Nucleus accumbens (tissue), 56 donors: Measurements from ENCODE around the gene WBP11.

Source experiments
- DNase-seq, 56 donors: peaks; one replicate each; lab custom pipeline; 2025; lab: John Stamatoyannopoulos, UW

WBP11 gene

DNA sequence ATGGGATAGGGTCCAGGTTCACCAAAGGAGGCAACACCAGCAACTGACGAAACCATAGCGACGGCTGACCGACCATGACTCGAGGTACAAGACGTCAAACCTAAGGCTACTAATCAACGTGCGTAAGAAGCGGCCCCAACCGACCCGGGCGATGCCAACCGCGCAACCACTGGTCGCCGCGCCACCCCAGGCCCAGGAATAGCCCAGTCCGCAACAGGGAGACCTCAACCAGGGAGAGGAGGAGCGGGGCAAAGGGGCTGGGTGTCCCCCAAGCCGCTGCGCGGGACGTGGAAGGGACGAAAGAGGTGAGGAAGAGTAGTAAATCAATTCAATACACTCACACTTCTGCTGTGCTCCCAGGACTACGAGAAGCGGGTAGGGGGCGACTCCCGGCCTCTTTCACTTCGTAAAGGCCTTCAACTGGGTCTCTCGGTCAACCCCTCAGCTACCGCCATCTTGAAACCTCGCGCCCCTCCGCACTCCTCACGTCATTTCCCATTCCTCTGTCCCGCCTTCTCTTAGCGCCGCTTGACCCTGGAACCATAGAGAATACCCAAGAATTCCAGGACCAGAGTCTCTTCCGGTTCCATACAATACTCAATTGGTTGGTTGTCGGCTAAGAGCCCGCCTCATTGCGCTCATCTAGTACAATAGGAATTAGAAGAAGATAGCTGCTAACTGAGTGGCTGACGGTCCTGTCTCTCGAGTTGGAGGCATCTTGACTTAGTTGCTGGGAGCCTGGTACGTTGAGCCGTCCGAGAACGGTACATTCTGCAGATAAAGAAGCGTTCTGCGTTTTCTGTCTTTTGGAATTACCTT lies at the start of gene WBP11, which contains the start of gene C12orf60:
TSS of gene WBP11 (minus strand) at position 468 of the 819 bp plus-strand sequence. CDS start 2,095 bp downstream, outside the sequence.
TSS of gene C12orf60 (plus strand) at position 660 of the 819 bp plus-strand sequence. CDS start 19,266 bp downstream, outside the sequence.
- peak; percentile 43 to 99 (median 93) for DNase-seq

DNA sequence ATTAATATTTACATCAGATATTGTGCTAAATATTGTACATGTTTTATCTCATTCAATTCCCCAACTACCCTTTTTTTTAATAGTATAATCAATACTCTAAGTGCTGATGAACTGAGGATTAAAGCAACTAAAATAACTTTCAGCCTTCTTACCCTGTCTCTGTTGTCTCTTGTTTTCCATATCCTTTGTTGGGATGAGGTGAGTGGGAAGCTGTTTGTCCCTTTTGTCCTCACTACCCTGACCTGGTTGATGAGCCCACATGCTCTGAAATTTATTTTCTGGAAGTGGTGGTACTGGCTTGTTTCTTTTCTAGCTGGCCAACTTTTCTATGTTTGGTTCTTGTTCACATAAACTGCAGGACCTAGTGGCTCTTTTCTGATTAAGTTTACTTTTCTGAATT lies 49.6 kb upstream of the WBP11 start:
- DNase-seq = no peak

DNA sequence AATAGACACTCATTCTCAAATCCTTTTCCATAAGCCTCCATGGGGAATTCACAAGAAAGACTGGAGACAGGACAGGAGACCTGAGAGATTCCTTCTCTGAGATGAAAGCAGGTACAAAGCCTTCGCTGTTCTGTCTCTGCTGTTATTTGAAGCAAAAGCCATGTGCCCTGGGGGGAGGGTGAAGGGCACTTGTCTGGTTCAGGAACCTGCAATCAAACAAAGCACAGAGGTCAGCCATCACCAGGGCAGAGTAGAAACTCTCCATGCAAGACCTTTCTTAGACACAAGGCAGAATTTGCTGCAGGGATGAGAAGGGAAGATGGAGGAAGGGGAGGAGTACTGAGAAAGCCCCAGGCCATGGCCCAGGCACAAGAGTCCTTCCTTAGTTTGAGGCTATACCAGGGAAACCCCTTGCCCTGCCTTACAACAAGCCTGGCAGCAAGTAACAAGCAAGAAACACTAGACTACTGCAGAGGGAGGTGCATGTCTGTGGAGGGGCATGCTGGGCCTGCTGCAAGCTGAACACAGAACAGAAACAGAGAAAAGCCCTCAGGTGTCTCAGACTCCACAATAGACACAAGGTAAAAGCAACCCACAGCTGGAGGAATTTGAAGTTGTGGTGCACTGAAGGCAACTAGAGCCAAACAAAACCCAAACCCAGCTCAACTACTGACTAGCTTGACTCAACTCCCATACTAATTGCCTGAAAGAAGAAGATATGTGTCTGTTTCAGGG lies 47.8 kb upstream of the WBP11 start:
- no peak for DNase-seq

DNA sequence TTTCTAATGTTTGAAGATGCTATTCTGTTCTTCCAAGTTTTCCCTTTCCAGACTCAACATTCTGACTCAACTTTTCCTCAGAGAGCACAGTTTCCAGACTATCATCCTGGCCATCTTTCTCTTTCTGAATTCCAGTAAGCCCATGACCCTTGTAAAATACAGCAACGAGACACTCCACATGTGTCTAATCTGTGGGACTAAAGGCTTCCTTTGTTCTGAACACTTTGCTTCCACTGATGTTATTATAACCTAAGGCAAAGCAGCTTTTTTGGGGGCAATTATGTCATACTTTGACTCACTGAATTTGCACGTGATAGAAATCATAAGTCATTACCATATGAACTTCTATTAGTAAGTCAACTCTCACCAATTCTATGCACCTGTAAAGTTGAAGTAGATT lies 46.4 kb upstream of the WBP11 start:
- peak in 2 of 56 donors; percentile 8 to 9 for DNase-seq

DNA sequence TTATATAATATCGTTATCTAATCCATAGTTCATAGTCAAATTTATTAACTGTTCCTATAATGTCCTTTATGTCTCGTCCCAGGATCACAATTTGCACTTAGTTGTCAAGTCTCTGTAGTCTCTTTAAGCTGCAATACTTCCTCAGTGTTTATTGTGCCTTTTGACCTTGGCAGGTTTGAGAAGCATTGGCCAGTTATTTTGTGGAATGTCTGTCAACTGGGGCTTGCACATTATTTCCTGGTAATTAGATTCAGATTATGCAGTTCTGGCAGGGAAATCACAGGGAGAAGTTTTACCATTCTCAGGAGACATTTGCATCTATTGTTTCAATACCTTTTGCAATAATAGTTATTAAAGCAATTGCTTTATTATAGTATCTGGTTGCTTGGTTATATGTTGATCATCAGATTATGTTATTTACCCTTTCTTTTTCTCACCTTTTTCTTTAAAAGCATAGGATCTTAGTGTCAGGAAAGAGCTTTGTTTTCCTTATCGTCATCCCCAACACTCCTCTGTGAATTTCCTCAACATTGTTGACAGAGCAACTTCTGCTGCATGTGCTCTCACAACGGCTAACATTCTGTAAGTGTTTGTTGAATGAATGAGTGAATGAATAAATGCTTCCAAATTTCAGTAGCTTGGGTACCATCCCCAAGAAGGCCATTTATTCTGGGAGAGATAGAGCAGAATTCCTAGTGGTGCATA lies 43.8 kb upstream of the WBP11 start:
- no peak for DNase-seq

DNA sequence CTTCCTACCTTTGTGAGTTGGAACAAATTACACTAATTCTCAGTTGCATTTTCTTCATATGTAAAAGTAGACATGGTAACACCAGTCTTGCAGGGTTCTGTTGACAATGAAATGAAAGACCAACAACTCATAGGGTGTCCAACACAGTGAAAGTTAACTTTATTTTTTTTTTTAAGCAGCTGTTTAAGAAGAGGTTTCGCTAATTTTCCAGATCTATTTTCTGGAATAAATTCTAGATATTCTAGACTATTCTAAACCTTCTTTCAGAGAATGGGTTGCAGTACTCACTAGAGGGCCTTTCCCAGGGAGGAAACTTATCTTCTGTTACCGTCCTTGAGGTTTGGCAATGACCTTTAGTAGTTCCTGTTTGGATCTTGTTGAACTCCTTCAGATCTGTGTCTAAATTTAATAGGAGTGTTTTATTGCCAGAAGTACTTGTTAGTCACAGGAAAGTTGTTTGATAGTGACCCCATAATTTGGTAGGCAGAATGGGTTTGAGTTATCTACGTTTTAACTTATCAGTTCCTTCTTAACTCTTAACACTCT lies 42.8 kb upstream of the WBP11 start:
- no peak for DNase-seq

DNA sequence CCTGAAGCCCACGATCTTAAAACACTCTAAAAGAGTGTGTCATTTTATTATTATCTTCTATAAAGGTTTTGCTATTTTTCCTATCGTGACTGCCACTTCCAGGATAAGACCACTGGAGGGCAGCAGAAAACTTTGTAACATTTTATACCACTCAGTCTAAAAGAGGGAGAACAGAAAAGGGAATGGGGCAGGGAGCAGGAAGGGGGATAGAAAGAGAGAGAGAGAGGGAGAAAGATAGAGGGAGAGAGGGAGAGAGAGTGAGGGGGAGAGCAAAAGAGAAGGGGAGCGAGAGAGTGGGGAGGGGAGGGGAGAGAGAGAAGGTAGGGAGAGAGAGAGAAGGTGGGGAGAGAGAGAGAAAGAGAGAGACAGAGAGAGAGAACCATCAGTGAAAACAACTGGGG lies 42.1 kb upstream of the WBP11 start:
- DNase-seq = peak in 18 of 56 donors; percentile 3 to 73 (median 12)

DNA sequence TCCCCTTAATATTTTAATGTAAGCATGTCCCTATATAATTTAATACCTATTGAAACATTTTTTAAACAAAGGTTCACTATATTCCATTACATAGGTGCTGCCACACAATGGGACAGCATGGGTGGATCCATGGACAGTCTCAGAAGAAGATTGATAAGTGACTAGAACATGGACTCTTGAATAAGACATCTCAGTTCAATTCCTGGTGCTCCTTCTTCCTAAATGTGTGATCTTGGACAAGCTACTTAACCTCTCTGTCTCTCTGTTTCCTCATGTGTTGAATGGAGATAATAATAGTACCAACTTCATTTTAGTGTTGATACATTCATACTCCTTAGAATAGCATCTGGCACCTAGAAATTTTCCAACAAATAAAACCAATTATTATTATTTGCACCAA lies 41.1 kb upstream of the WBP11 start:
- DNase-seq = no peak

DNA sequence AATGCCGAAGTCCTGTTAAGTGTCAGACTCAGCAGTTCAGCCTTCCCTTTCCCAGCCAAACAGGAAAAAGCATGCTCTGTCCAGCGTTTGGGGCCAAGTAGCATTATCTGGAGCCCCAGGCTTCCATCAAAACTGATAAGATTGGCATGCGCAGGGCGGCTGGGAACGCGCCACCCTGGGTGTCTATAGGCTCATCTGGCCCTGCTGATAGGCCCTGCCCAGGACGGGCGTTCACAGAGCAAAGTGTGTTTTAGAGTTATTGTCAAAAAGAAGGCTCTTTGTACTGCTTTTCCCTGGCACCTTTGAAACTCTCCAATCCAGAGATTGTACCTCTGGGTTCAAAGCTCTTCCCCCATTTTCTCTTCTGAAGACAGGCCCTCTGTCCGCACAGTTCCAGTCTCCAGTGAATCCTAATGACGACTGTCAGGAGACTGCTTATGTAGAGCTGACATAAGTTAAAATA lies 40.2 kb upstream of the WBP11 start, which contains the start of gene ART4:
TSS of gene ART4 (minus strand) at position 102 of the 463 bp plus-strand sequence. CDS start 413 bp downstream, outside the sequence.
- DNase-seq = no peak

DNA sequence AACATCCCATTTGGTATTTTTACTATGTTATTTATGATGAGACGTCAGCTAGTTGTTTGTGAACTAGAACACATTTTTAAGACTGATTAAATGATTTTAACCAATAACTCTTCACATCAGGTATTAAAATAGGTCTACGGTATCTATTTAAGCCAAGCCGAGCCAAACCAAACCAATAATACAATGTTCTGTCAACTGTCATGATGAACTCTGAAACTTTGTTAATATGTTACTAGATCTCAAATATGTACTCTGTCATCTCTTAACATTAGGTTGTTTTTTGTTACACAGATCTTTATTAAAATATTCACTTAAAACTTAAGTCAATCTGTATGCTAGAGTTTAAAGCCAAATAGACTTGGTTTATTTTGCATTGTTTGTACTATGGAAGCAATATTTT lies 39.0 kb upstream of the WBP11 start:
- no peak for DNase-seq

DNA sequence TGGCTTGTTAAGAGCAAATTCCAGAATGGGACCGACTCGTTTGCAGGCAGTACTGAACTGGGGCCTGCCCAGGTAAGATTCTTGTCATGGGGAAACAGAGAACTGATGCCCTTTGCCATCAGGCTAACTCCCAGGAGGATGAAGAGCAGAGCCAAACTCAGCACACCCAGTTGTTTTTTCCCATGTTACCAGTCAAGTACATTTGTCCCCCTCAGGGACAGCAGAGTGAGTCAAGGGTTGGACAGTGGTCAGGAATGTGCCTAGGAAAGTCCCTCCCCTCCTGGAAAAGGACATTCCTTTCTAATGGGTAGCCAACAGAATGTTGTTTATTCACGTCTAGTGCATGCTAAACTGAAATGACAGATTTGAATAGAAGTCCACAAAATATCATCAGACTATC lies 38.5 kb upstream of the WBP11 start:
- no peak for DNase-seq

DNA sequence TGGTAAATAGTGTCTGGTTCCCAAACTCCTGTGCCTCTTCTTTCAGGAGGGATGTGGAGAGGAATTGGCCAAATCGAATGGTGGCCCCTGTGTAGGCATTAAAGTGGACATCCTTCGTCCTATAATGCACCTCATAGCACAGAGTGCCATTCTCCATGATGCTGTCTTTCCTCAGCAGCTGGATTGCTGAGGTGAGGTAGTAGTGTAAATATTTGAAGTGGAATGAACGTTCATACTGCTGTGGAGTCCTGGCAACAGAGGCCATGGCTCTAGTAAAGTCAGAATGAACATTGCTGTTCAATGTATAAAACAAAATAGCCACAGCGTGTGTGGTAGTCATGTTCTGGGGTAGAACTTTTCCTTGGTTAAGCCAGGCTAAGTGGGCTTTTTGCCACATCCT lies 37.3 kb upstream of the WBP11 start:
- DNase-seq = no peak

DNA sequence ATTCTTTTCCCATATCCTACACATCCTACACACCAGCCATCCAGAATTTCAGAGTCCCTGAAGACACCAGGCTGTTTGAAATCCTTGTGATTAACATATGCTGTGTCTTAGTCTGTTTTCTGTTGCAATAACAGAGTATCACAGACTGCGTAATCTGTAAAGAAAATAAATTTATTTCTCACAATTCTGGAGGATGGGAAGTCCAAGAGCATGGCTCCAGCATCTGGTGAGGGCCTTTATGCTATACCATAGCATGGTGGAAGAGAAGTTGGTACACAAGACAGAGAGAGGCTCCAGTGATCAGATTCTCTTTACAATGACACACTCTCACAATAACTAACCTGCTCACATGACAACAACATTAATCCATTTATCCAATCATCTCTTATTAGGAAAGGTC lies 36.0 kb upstream of the WBP11 start:
- DNase-seq = no peak

DNA sequence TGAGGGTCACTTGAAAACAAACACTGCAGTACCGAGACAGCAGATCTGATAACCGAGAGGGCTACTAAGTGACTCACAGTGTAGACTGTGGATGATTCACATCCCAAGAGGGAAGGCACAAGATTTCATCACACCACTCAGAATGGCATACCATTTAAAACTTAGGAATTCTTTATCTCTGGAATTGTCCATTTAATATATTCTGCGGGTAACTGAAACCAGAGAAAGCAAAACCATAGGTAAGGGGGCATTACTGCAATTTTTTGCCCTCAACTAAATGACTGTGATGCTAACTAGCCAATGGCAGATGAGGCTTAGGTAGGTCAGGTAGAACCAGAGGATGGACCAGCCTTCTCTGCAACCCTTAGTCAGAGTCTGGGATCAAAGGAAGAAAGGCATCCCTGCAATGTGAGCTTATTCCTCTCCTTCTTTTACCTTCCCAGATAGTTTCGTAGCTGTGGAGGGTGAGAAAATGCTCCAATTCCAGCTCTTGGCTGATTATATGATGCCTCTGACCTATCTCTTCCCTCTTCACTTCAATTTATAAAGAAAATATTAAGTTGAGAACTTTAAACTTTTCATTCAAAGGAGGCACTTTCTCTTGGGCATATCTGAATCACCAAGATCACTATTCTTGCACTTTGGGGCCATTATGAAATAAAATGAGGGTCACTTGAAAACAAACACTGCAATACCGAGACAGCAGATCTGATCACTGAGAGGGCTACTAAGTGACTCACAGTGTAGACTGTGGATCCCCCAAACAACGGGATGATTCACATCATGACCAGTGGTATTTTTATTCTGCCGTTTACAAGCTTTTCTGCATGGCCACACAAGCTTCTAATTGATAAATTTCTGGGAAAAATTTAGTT lies 33.3 kb upstream of the WBP11 start:
- DNase-seq = no peak

DNA sequence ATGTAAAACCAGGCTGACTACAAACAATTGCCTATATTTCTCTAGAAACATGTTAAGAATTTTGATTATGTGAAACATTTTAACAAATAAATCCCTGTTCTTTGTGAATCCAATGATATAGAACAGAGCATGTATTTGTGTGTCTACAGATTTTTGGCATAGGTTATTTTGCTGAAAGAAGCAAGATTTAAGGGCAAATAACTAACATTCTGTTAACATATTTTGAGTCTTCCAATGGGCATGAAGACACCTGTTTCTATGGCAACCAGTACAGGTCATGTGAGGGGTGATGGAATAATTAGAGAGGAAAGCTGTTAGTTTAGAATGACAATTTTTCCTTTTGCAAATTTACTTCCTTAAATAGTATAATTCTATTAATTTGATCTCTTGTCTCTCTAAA lies 31.2 kb upstream of the WBP11 start:
- peak in 1 of 56 donors; percentile 7 for DNase-seq

DNA sequence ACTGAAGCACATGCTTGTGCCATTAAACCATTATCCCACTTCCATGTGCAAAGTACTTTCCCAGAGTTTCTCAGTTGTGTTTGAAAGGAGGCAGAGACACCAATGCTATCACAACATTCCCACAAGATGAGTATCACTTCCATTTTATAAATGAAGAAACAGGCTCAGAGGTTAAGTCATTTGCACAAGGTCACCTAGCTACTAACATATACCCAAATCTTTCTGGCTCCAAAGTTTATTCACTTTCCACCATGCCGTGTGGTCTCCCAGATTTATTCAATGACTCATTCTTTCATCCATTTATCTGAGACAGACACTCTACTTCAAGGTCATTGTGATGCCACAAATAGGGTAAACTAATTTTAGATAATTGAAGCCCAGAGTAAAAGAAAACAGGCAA lies 30.7 kb upstream of the WBP11 start:
- DNase-seq = no peak

DNA sequence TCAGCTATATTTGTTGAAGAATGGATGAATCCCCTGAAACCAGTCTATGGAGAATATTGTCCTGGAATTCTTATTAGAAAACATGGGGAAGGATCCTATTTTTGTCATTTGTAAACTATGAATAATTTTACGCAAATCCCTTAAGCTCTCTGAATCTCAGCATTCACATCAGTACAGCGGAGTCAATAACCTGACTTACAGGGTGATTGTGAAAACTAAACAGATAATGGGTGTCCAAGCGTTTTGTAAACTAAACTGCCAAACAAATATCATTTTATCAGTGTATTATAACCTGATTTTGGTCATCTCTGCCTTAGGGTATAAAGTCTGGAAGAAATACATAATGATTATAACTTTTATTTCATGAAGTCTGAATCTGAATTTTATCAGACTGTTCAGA lies 30.1 kb upstream of the WBP11 start:
- no peak for DNase-seq

DNA sequence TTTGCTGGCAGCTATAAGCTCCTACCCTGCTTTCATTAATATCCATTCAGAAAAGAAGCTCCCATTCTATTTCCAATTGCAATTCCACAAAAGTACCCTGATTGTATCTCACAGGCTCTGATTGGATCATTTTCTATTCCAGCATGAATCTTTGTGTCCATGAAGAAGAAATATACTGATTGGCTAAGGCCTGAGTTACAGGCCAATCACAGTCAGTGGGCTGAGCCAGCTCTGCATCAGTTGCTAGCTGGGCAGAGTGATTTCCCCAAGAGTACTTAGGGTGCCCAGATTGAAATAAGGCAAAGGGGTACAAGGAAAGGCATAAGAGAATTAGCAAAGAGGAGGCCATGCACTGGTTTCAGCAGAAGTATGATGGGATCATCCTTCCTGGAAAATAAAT lies 25.6 kb upstream of the WBP11 start:
- peak in 6 of 56 donors; percentile 1 to 6 (median 2) for DNase-seq

DNA sequence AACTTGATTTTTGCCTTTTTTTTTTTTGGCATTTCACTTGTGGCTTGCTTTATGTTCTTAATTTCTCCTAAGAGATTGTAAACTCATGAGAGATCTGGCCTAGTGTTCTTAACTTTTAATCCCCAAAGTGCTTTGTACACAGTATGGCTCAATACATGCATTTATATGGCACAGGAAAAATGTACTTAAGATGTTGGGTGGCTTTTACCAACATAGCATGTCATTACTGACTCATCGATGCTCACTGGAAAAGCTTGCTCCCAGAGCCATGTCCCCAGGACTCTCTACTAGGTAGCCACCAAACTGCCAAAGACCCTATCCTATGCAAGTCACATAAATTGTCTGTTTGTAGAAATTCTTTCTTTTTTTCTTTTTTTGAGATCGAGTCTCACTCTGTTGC lies 23.8 kb upstream of the WBP11 start:
- DNase-seq = no peak

DNA sequence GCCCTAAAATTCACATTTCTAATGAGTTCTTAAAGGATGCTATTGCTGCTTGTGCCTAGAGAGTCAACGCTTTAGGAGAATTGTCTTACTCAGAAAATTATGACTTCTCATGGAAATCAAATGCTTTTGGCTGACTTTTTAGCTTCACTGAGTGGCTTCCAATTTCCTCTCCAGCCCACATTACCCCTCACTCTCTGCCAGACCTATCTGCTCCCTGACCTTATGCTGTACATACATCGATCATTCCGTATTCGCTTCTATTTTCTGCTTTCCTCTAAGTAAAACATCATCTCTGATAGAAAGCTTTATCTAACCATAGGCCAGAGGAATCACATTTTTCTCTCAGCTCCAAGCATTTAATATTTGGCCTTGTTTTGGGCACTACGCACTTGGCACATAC lies 23.2 kb upstream of the WBP11 start:
- no peak for DNase-seq
